Measurements from ENCODE around the gene LTBP4.

The LTBP4 gene

DNA sequence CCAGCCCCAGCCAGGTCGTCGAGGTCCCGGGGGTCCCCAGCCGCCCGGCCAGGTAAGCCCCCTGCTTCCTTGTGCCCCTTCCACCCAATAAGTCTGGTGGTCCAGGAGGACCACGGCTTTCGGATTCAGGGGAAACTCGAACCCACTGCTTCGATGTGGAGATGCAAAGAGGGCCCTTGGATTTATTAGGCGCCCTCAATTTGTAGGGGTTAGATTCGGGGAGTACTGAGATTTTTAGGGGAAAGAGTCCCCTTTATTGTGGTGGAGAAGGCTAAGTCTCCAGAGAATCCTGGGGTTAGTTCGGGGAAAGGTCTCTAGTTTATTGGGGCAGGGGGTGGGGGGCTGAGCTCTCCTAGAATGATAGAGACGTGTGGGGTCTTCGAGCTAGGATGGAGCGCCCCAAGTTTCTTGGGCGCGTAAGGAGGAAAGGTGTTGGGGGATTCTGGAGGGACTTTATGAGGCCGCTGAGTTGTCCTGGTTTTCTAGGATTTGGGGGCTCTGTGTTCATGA, 3.8 kb upstream of the LTBP4 start:
- DNase-seq, result no peak

- DNase-seq, result peak; percentile 83
These were observed 2.9 kb upstream of the LTBP4 start for GRCh38 chr19:40598121-40598917.

- DNase-seq, result no peak
These were observed 2.3 kb upstream of the LTBP4 start for GRCh38 chr19:40598918-40599307.

- DNase-seq, result no peak
These were observed 1.8 kb upstream of the LTBP4 start for GRCh38 chr19:40599331-40599901.

DNA sequence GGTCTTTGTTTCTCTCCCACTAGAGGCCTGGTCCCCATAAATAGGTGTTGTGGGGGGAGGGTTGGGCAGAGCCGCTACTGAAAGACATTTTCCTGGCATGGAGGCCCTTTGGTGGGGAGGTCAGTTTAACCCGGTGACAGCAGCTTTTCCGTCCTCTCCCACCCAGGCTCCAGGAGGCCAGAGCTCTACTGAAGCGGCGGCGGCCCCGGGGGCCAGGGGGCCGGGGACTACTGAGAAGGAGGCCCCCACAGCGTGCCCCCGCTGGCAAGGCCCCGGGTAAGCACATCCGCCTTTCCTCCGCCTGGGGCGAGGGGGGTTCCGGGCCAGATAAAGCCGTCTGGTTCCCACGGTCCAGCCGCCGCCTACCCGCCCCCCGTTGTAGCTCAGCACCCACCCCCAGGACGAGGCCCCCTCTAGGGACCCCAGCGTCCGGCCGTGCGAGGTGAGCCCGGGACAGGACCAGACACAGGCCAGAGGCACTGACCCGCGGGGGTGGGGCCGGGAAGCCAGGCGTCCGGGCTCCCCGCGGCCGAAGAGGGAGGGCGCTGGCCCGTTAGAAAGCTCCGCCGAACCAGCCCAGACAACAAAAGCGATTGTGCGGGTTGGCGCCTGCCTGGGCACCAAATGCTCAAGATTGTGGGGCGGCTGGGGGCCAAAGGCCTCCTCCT, 1.1 kb upstream of the LTBP4 start:
- no peak for DNase-seq

GRCh38 chr19:40600570-40601133, 517 bp upstream of the LTBP4 start:
- DNase-seq, result no peak

DNA sequence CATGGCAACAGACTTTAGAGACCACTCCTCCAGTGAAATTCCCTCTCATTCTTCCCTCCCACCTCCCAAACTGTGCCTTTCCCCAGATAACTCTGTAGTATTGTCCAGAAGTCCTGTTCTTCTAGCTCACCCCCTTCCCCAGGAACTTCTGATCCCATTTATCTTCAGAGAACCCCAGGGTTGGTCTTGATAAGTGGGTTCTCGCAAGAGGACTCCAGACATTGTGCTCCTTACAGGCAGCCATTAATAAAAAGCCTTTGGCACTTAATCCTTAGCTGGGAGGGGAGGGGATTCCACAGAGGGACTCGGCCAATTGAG, 1.9 kb downstream of the LTBP4 start:
- no peak for DNase-seq

DNA sequence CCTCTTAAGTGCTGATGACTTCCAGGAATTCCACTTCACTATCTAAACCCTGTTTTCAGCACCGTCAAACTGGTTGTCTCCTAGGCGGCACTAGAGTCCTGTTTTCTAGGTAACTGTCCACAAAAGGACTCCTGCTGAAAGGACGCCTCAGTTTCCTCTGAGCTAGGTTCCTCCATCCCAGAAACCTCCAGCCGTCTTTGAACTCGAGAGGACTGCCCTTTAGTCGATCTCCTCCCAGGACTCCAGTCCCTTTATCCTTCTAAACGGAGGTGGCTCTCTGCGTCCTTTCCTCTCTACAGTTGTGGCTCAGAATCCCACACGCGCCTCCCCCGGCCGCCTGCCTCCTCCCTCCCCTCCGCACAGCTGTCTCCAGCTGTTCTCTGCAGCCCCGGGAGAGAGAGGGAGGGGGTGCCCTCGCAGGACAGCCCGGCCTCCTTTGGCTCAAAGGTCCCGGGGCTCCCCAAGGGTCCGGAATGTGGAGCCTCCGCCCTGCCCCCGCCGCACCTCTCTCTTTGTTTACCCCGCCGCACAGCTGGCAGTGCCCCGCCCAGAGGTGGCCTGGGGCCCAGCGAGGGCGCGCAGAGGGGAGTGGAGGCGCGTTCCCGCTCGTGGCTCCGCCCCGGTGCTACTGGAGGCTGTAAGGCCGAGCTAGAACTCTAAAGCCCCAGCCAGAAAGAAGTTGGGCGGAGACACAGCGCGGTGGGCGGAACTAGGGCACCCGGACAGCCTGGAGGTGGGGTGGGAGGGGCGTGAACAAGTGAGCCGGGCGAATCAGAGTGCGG, 2.4 kb downstream of the LTBP4 start:
- peak; percentile 94 for DNase-seq

DNA sequence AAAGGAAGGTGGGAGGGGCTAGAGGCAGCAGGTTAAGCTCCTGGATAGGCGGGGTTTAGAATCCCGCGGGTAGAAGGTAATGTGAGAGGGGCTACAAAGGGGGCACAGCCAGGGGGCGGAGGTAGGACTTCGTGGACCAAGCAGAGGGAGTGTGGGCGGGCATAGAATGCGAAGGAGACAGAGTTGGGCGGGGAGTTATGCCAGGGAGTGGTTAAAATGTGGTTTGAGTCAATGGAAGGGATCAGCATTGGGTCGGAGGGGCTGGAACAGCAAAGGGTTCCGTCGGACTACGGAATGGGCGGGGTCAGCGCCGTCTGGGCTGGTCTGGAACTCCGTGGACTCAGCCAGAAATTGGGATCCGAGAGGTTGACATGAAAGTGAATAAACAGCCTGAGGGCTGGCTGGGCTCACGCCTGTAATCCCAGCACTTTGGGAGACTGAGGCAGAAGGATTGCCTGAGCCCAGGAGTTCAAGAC, 3.0 kb downstream of the LTBP4 start:
- no peak for DNase-seq

DNA sequence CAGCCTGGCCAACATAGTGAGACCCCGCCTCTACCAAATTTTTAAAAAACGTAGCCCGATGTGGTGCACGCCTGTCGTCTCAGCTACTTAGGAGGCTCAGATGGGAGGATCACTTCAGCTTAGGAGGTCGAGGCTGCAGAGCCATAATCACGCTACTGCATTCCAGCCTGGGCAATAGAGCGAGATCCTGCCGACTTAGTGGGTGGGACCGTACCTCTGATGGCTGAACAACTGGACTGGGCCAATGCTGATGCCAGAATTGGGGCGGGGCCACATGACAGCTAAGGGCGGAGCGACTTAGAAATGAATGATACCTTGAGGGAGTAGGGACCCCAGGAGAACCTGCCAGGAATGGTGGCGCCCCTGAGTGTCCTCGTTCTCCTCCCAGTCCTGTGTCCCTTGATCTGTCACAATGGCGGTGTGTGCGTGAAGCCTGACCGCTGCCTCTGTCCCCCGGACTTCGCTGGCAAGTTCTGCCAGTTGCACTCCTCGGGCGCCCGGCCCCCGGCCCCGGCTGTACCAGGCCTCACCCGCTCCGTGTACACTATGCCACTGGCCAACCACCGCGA, 3.6 kb downstream of the LTBP4 start:
- DNase-seq, result no peak

DNA sequence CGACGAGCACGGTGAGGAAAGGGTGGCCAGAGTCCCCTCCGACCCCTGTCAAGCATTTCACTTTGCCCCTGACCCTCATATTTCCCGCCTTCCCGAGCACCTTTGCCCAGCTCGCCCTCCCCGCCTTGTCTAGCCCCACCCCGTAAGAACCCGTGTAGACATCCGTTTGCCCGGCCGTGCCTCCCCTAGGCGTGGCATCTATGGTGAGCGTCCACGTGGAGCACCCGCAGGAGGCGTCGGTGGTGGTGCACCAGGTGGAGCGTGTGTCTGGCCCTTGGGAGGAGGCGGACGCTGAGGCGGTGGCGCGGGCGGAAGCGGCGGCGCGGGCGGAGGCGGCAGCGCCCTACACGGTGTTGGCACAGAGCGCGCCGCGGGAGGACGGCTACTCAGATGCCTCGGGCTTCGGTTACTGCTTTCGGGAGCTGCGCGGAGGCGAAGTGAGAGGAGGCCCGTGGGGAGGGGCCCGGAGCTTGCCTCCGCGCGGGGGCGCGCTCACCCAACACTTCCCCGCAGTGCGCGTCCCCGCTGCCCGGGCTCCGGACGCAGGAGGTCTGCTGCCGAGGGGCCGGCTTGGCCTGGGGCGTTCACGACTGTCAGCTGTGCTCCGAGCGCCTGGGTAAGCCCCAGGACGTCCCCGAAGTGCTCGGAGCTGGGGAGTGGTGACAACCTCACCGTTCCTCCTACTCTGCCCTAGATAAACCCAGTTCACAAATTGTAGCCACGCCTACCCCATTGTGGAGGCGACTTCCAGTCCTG, 4.2 kb downstream of the LTBP4 start:
- DNase-seq, result peak; percentile 78

- no peak for DNase-seq
These were observed 6.4 kb downstream of the LTBP4 start for GRCh38 chr19:40607311-40608239.

- no peak for DNase-seq
These were observed 7.1 kb downstream of the LTBP4 start for GRCh38 chr19:40608240-40608621.

DNA sequence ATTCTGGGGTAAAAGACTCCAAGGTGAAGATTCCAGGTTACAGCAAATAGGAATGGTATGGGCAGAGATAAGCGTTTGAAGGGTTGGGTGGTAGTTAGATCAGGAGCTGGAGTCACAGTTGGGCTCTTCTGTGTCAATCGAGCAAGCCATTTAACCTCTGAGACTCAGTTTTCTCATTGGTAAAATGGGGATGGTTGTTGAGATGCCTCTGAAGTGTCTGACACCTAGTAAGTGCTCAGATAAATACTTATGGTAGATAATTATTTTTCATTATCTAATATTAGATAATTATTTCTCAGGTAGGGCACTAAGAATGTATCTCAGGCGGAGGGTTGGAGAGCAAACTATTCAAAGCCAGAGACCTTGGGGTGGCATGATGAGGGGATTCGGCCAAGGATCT, 7.8 kb downstream of the LTBP4 start:
- DNase-seq, result no peak

- DNase-seq, result peak; percentile 88
These were observed 8.6 kb downstream of the LTBP4 start for GRCh38 chr19:40609561-40610395.

DNA sequence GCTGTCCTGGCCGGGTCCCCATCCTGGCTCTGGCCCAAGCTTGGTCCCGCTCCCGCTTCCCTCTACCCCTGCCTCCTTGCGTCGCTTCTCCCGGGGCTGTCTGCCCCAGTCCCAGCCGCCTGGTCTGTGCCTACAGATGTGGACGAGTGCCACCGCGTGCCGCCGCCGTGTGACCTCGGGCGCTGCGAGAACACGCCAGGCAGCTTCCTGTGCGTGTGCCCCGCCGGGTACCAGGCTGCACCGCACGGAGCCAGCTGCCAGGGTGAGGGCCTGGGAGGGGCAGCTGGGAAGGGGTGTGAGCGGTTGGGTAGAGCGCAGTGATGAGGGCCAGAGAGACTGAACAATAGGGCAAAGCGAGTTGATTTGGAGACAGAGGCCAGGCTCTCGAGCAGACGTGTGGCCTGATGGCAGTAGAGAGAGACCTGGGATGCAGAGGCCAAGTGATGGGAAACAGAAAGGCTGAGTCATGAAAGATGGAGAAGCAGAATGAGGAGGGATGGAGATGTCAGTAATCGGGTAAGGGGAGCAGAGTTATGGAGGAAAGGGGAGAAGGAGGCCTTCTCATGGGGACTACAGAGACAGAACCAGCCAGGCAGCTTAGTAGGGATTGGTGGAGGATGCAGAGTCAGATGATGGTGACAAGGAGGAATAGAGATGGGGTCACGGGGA, 9.4 kb downstream of the LTBP4 start:
- DNase-seq, result peak; percentile 62

DNA sequence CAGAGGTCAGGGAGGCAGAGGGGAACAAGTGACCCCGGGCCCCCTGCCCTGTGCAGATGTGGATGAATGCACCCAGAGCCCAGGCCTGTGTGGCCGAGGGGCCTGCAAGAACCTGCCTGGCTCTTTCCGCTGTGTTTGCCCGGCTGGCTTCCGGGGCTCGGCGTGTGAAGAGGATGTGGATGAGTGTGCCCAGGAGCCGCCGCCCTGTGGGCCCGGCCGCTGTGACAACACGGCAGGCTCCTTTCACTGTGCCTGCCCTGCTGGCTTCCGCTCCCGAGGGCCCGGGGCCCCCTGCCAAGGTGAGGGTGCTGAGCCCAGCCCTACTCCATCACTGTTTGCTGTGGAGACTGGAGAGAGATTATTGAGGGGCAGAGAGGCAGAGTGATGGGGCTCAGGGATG, 9.9 kb downstream of the LTBP4 start:
- DNase-seq, result no peak

GRCh38 chr19:40611900-40612698, 10.9 kb downstream of the LTBP4 start:
- no peak for DNase-seq

All from activated CD8-positive, alpha-beta memory T cell treated with anti-CD3 and anti-CD28 coated beads, Interleukin-2, amount 50 U/mL, for 4 hours (primary cell).